Kidney (tissue), 14 donors: ENCODE results near the gene MAGI3. TPM values are rescaled to one million over a fixed set of nuclear protein-coding genes. Genes with fewer than 3 reads are reported as not detected.
A peak's percentile ranks its signal among the peaks of the same experiment; 100 is the strongest.

ENCODE experiments used
- DNase-seq, 5 donors: peaks; one replicate each; pipeline ENCODE4 v3.0.0-alpha.2; 2013 to 2020
- FAIRE-seq: peaks from 2 replicates; lab custom pipeline; 2012; peaks lifted over from hg19 to GRCh38; lab: Jason Lieb, UNC
- H3K27ac ChIP-seq, 2 donors: one replicate each; pipeline ENCODE4 v1.7.0; 2013; ENCODE audit warnings: low read depth in 2 of 2, low read length in 2 of 2, inconsistent platforms in 1 of 2
- H3K27me3 ChIP-seq: one replicate; pipeline ENCODE4 v1.7.1; 2013; ENCODE audit warnings: low read length, inconsistent platforms; ENCODE audit not compliant: control insufficient read depth, insufficient read depth
- H3K36me3 ChIP-seq, 3 donors: one replicate each; pipeline versions ENCODE4 v1.7.0 to v1.7.1; 2013; ENCODE audit warnings: low read length in 3 of 3, control low read depth in 1 of 3, inconsistent platforms in 1 of 3; ENCODE audit not compliant: insufficient read depth in 3 of 3, control insufficient read depth in 2 of 3
- H3K4me1 ChIP-seq, 3 donors: one replicate each; pipeline versions ENCODE4 v1.7.0 to v1.7.1; 2013; ENCODE audit warnings: low read length in 3 of 3, inconsistent platforms in 1 of 3, low read depth in 1 of 3; ENCODE audit not compliant: control insufficient read depth in 2 of 3, insufficient read depth in 2 of 3
- H3K4me3 ChIP-seq, 3 donors: one replicate each; pipeline versions ENCODE4 v1.7.0 to v1.8.1; 2013; ENCODE audit warnings: low read length in 3 of 3, control low read depth in 1 of 3, inconsistent platforms in 1 of 3
- H3K9ac ChIP-seq, 3 donors: one replicate each; pipeline versions ENCODE4 v1.7.0 to v1.7.1; 2013; ENCODE audit warnings: low read length in 3 of 3, control low read depth in 1 of 3, inconsistent platforms in 1 of 3
- H3K9me3 ChIP-seq, 3 donors: one replicate each; pipeline versions ENCODE4 v1.7.0 to v1.7.1; 2013; ENCODE audit warnings: low read length in 3 of 3, control low read depth in 1 of 3, inconsistent platforms in 1 of 3; ENCODE audit not compliant: control insufficient read depth in 2 of 3, insufficient read depth in 1 of 3
- CTCF ChIP-seq: IDR thresholded peaks from 3 replicates; pipeline ENCODE4 v1.5.1; 2012; ENCODE audit warnings: mild to moderate bottlenecking, moderate library complexity, borderline replicate concordance; ENCODE audit not compliant: insufficient read depth; ENCODE audit errors: extremely low read depth
- intact Hi-C: fragments of 100-400 bp; cut with DNase I; formaldehyde crosslinking; loops from one replicate; pipeline ENCODE4 v1.11.1; 2022
- polyA plus RNA-seq: library from polyadenylated mRNA; stranded (reverse); fragments of 350-450 nt; fragmentation: Illumina TruSeq; extraction: RNeasy Lipid Tissue Mini Kit (QIAGEN cat#74804); gene quantifications from one replicate; pipeline ENCODE4 v1.2.3, GENCODE V29; 2014; ENCODE audit warnings: low read depth, low replicate concordance; ENCODE audit not compliant: insufficient read depth
- total RNA-seq: library from RNA; stranded (reverse); fragmentation: NEBNext Ultra II Directional; extraction: Animal tissue kit (Norgen Biotek cat#: 25700); gene quantifications from one replicate; pipeline ENCODE4 v1.2.1, GENCODE V29; 2021
- donor health status: control.
- donor health status: control.
- donor health status: control.
- donor health status: control.
- donor health status: control.
- donor health status: DM: yes; HTN: yes; CAD: no.
- donor health status: Normal renal cell carcinoma (clear cell type).

MAGI3 gene
- total and polyA plus RNA-seq, 2 donors from 2014 or later: 5.6 to 25.9 TPM

GRCh38 chr1:113616156-113616555 lies 225.8 kb downstream of the MAGI3 start:
- H3K36me3 ChIP-seq: no peaks in the 10 kb centered on the region
- FAIRE-seq: no peak
- H3K9me3 ChIP-seq: no peaks in the 10 kb centered on the region
- intact Hi-C loops: no loop called here
- no peak overlapping the region for H3K27ac ChIP-seq
- no peak overlapping the region for H3K9ac ChIP-seq
- H3K4me1 ChIP-seq: peaks cover 0 to 5% (median 0%) of the 10 kb centered on the region in 3 donors
- TF ChIP-seq CTCF: no peak
- H3K4me3 ChIP-seq: no peak overlapping the region
- no peak for DNase-seq
- no peaks in the 10 kb centered on the region for H3K27me3 ChIP-seq

GRCh38 chr1:113617438-113618141 lies 227.3 kb downstream of the MAGI3 start:
- intact Hi-C loops: no loop called here
- no peaks in the 10 kb centered on the region for H3K9me3 ChIP-seq

GRCh38 chr1:113628997-113629396 lies 238.7 kb downstream of the MAGI3 start:
- DNase-seq (no peak), FAIRE-seq (no peak)
- no peak overlapping the region for H3K27ac ChIP-seq
- H3K9ac ChIP-seq: no peak overlapping the region
- no peak overlapping the region for H3K4me3 ChIP-seq
- H3K4me1 ChIP-seq: no peaks in the 10 kb centered on the region
- intact Hi-C loops: no loop called here
- no peaks in the 10 kb centered on the region for H3K36me3 ChIP-seq
- no peaks in the 10 kb centered on the region for H3K9me3 ChIP-seq
- no peaks in the 10 kb centered on the region for H3K27me3 ChIP-seq
- TF ChIP-seq CTCF: no peak

More at GRCh38 chr1:113617438-113618141, 227.3 kb downstream of the MAGI3 start:
- TF ChIP-seq CTCF: no peak
- FAIRE-seq: peak; percentile 58
- Histone ChIP-seq H3K36me3 (no peaks in the 10 kb centered on the region), H3K4me3 (no peak overlapping the region), H3K4me1 (peaks cover 0 to 5% (median 0%) of the 10 kb centered on the region in 3 donors), H3K27ac (no peak overlapping the region), H3K27me3 (no peaks in the 10 kb centered on the region), H3K9ac (no peak overlapping the region)
- DNase-seq: no peak
